CD4-positive, alpha-beta T cell treated with Interleukin-17A for 4 hours (primary cell): ENCODE results near the gene SLC13A1.

Source experiments
- DNase-seq: peaks from one replicate; pipeline ENCODE4 v3.0.0-alpha.2; 2020; ENCODE audit warnings: mixed read lengths

Gene SLC13A1

DNA sequence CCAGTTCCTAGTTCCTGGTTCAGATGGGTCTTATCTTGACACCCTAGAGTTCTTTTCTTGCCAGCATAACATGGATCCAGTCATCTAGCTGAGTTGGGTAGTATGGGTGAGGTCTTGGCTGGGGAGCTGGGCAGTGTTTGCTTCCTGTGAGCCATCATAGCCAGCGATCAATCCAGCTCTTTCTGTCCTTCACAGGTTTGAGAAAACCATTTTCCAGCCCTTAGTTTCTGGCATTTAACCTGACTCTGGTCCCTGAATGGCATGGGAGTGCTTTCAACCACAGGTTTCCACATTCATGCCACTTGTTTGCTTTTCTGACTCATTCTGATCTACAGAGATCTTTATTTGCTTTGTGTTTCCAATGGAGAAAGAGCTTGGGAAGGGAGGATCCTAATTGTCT lies 8.6 kb downstream of the SLC13A1 start:
- DNase-seq = no peak

DNA sequence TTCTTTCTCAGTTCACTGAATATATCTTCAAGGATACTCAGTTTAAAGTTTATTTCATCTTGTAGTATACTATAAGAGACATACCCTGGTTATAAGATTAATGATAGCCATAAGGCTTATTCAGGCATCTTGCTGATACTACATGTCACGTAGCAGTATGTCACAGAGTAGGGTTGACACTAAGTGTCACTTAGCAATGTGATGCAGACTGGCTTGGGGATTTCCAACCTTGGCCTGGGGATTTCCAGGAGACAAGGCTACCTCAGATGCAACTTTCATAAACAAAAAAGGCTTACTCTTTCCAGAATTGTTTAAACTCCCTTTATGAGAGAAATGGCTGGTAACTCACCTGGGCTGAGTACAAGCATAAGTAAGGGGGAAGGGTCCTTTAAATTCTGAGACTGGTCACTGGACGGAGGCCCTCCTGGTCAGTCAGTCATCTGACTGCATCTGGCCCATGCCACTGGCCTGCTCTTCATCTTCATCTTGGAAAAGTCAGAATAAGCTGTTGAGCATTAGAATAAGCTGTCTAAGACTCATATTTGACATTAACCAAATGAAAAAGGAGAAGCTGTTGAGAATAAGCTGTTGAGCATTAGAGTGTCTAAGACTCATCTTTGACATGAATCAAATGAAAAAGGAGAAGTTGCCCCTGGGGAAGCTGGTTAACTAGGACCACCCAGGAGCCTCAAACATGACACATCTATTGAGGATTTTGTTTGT lies 9.5 kb downstream of the SLC13A1 start:
- DNase-seq = no peak

DNA sequence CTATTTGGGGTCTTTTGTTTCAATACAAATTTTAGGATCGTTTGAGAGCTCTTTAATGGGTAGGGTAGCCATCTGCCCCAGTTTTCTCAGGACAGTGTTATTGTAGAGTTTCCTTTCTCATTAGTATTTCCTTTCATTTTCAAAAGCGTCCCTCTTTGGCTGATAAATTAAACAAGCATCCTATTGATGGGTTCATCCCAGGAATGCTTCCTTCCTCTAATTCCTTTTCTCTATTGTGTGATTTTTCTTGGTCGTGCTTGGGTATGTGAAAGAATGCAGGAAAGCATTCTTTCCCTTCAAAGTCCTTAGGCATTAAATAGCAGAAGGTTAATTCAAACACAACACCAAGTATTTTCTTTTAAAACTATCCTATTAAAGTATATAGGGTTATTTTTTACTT lies 14.0 kb downstream of the SLC13A1 start:
- no peak for DNase-seq

DNA sequence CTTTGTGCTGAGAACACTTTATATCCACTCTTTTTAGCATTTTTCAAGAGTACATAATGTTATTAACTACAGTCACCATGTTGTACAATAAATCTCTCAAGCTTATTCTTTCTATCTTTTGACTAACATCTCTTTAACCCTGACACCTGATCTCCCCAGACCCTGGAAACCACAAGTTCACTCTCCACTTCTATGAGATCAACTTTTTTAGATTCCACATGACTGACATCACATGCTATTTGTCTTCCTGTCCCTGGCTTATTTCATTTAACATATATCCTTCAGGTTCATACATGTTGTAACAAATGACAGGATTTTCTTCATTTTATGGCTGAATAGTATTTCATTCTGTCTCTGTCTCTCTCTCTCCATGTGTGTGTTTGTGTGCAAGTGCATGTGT lies 15.5 kb downstream of the SLC13A1 start:
- no peak for DNase-seq

DNA sequence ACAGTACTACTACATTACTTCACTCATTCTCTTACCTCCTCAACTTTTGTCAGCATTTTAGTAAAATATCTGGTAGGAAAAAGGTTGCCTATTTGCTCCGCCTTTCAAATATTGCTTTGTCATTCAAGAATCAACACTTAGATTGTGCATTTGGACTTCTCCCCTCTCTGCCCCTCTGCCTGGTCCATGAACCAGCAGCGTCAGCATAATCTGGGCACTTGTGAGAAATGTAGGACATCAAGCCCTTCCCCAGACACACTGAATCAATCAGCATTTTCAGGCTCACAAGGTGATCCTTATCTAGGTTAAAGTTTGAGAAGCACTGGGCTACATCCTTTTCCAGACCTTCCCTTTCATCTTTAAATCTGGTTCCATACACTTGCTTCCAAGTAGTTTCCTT lies 16.3 kb downstream of the SLC13A1 start:
- DNase-seq = no peak

DNA sequence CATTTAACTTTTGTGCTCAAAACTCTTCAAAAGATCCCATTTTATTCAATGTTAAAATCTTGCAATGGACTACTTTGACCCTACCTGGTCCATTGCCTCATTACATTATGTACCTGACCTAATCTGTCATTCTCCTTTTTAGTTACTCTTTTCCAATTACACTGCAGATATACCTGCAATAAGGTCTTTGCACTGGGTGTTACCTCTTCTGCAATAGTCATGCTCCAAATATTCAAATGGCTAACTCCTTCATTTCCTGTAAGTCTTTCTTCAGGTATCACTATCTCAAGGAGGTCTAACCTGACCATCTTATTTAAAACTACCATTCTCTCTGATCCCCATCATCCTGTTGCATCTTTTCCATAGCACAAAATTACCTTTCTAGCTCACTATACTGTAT lies 22.3 kb downstream of the SLC13A1 start:
- no peak for DNase-seq

DNA sequence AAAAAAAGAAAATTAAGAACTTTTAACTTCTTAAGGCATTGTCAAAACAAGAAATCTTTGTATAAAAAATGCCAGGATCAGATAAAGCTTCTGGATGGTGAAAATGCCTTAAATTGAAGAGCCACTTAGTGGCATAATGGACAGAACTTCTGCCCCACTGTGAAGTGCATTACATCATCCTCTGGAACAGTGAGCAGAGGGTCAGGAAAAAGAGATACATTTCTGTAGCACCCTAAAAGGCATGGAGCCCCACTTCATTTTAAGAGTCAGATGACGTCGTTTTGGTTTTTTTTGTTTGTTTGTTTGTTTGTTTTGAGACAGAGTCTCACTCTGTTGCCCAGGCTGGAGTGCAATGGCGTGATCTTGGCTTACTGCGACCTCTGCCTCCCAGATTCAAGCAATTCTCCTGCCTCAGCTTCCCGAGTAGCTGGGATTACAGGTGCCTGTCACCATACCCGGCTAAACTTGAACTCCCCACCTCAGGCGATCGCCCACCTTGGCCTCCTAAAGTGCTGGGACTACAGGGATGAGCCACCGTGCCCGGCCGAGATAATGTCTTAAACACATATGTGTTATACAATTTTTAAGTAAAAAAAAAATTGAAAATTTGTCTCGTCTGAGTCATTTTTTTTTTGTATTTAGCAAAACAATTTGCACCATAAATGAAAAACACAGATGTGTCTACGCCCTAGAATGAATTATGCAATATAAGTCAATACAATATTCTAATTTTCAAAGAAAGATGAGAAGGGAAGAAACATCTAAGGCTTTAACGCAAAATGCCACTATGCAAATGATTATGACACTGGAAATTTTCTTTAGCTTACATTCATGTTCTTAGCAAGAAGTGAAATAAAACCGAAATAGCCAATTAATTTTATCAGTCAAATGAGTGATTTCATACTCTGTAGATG lies 29.2 kb downstream of the SLC13A1 start:
- DNase-seq = no peak

DNA sequence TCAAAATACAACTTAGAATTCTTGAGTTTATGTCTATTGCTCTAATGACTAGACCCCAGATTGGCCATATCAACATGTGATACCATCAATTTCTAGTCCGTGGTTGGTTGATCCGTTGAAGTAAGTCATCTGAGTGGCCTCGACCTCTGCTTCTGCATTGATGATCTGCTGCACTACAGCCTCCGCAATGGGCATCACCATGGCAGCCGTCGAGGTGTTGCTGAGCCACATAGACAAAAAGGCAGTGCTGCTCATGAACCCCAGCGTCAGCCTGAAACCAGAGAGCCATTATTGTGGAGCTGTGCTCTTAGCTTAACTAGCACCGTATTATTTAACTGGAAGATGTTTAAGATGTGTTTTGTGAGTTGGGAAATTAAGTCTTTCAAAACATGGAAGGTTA lies 30.7 kb downstream of the SLC13A1 start:
- DNase-seq = no peak

DNA sequence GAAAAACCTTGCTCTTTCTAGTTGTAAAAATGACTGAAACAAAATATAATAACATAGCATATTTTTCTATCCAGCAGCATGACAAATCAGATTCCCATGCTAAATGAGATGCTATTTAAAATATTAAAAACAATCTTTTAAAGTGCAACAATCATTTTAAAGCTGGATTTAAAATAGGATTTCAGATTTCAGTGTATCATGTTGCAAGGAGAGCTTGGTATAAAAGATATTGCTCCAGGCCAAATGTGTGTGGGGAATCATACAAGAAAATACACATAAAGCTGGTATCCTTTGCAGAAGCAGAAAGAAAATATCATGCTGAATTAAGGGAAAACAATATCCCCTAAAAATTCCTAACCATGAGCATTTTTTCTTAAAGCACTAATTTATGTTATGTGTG lies 42.2 kb downstream of the SLC13A1 start:
- no peak for DNase-seq

DNA sequence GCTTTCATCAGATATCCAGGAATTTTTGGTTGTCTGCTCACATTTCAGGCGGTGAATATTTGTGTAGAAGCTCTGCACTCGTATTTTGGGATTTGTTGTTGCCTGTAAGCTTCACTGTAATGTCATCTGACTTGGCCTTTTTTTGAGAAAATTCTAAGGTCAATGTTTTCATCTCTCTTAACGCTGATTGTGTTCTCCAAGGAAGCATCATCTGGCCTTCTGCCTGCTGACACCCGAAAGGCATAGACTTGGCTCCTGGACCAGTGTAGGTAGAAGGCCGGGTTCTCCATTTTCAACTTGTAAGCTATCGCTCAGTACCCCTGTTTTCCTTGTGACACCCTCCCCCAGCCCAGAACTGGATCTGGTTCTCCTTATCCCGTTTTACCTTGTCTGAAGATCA lies 44.2 kb downstream of the SLC13A1 start:
- DNase-seq = no peak

DNA sequence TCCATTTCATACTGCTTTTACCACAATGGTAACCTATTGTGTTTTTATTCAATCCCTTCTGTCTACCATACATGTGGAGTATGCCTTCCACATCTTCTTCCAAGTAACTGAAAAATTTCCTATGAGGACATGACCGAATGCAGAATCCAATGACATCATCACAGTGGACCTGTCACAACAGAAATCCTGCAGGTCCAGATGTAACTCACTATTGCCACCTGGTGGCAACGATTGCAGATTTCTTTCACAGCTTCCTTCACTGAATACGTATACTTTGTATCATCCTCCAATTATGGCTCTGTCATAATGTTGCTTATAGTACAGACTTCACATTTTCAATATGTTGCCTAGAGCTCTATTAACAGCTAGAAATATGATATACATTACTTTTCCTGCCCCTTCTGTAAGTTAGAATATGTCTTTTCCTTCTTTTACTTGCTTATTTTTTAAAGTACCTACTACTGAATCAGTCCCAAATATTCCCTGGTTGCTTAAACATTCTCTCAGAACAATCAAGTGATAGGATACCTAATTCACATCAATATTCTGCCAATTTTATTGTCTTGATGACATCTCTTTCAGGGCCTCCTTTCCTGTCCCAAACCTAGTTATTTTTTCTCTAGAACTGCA lies 45.4 kb downstream of the SLC13A1 start:
- DNase-seq = peak; percentile 15

DNA sequence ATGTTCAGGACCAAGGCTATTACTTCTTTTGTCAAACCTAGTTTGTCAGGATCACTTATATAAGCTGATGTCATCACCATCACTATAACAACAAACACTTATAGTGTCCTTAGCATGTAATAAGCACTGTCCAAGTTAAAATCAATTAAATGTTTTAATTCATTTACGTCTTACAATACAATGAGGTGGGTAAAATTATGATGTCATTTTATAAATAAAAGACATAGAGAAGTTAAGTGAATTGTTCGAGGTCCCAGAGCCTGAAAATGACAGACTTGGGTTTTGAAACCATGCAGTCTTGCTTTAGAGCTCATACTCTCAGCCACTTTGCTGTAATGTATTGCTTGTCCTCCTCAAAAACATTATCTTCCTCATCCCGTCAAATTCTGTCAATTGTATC lies 48.3 kb downstream of the SLC13A1 start:
- no peak for DNase-seq

DNA sequence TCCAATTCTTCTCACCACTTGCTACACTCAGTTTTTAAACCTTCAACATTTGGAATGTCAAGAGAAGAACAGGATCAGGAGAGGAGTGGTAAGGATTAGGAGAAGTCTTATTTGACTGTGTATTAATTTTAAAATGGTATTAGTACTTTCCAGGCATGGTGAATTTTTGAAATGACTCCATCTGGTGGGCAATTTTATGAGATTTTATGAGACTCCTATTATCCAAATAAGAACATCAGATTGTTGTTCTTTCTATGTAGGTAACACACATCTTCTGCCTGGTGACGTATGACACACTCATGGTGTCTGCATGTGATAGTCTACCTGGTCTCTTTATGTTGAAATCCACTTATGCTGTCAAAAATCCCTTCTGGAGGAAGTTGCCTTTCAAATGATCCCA lies 51.0 kb downstream of the SLC13A1 start:
- no peak for DNase-seq

DNA sequence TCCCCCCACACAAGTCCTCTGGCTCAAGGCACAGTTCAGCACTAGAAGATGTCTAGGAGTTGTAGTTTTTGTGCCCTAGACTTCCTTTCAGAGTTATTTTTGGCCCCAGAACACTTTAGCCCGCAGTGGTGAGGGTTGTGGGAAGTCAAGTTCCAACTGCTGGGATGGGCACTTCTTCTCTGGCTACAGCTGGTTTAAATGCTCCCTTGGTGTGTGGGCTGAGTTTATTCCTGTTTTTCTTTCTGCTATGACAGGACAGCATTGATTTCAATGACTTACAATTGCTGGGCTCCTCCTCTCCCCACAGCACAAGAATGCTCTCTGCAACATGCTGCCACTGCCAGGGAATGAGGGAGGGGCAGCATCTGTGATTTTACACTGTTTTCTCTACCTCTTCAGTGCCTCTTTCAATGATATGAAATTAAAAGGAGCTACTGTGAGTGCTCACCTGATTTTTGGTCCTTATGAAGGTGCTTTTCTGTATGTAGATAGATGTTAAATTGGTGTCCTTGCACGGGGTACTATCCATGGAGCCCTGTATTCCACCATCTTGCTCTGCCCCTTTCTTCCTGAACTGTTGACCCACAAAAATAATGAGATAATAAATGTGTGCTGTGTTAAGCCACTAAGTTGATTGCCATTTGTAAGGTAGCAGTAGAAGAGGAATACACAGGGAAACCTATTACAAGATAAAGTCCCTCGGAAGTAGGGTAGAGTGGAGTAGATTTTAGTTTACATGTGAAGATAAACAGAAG lies 56.3 kb downstream of the SLC13A1 start:
- no peak for DNase-seq

DNA sequence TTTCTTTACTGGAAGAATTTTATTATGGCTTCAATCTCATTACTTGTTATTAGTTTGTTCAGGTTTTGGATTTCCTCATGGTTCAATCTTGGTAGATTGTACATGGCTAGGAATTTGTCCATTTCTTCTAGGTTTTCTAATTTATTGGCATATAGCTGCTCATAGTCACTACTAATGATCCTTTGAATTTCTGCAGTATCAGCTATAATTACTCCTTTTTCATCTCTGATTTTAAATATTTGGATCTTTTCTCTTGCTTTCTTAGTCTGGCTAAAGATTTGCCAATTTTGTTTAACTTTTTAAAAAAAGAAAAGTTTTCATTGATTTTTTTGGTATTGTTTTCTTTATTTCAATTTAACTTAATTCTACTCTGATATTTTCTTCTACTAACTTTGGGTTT lies 59.2 kb downstream of the SLC13A1 start:
- no peak for DNase-seq

DNA sequence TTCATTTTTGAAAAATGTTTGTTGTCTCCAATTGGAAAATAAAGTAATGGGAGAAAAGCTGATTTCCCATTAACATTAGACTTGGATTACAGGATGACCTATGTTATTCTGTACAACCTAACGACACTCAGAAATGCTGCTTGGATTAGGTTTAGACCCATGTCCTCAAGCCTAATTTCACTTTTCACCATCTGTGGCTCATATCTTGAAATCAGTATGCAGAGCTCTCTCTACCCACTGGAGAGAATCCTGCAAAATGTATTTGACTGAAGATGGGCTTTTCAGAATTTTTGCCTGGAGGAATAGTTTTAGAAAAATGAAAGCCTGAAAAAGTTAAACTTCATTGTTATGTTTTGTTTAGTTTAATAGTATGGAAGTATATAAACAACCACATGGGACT lies 63.8 kb downstream of the SLC13A1 start:
- no peak for DNase-seq

DNA sequence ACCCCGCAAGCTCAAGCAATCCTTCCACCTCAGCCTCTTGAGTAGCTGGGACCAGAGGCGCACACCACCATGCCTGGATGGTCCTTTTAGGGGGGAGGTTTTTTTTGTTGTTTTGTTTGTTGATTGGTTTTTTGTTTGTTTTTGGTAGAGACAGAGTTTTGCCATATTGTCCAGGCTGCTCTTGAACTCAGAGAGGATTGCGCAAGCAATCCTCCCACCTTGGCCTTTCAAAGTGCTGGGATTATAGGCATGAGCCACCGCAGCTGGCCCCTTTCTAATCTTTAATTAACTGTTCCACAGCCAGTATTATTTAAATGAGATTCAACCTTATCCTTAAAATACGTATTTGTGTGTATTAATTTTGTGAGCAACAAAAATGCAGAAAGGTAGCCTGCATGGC lies 65.8 kb downstream of the SLC13A1 start:
- DNase-seq = no peak

DNA sequence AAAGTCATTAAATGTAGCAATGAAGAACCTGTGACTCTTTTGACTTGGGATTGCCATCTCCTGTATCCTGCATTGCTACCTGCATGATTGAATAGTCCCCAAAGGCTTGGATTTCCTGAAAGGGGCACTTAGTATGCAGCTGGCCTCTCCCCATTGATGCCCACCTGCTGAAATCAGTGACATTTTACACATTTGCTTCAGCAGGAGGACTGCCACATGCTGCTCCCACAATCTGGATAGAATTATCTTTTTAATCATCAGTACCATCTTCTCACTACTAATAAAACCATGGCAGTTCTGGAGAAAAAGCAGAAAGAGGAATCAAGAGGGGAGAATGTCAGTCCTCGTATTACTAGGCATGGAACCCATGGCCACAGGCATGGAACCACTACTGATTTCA lies 67.8 kb downstream of the SLC13A1 start:
- no peak for DNase-seq

DNA sequence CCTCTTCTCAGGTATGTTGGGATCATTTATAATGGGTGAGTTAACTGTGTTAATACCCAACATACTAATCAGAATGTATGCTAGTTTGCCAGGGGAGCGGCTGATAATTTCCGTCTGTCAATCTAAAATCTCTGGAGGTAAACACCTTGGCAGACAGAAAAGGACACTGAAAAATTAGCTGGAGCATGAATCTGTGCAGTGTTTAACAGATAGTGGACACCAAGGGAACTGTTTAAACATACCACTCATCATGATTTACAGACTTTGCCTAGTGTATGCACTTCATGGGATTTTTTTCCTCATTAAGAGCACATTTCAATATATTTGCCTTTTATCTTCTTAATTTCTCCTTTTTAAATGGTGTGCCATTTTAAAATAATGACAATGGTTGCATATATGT lies 68.2 kb downstream of the SLC13A1 start:
- DNase-seq = no peak

DNA sequence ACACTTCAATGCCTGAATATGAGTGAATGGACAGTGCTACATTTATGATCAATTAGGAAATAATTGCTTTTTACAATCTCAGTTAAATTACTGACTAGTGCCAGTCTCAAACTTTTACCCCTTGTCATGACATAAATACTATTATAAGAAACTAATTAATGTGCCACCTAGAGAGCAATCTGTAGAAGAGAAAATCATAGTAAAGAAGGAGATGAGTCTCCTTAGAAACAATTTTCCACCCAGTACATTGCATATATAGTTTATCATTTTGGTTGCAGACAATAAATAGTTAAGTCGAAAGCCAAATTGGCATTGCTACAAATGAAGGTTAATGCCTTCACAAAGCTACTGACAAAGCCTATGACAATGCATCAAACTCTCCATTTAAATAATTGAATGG lies 68.6 kb downstream of the SLC13A1 start:
- DNase-seq = no peak

DNA sequence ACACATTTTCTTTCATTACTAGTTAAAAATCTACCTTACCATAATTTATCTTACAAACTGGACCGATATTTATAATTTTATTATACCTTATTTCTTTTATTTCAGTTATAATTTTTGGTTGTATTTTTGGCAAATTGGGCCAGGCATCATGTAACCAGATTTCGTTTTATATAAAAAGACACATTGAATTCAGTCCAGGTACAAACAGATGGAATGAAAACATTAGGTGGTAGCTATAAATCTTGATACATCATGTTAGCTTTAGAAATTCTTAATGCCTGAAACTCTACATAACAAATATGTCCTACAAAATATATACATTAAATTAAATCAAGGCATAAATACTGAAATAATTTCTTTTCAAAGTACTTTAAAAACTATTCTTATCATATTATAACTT lies 73.1 kb downstream of the SLC13A1 start:
- no peak for DNase-seq

DNA sequence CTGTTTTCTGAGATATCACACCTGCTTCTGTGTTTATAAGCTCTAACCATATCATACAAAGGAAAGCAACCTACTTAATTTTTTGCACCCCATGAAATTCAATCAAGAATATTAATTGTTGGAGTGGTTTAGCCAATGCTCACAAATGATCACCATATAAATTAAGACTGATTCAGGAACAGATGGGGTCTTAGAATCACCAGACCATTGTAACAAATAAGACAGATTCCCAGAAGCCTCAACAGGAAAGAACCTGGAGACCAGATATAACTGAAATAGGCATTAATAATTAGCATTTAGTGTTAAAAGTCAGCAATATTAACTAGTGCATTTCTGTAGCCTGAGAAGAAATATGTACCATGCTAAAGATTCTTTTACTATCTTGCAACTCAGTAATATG lies 73.6 kb downstream of the SLC13A1 start:
- DNase-seq = no peak

DNA sequence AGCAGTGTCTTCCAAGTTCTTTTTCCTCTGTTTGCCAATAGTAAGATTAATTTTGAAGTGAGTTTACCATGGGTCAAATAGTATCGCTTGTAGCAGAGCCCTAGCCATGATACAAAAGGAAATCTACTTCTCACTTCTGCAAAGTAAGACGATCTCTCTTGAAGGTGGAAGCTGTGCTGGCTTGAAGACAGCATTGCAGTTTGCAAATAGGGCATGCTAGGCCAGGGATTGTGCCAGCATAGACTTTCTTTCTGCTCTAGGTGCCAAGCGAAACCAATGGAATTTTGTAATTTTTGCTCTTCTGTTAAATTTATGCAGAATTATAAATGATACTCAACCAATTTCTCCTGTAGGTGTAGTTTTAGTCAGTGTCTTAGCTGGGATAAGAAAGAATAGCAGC lies 74.5 kb downstream of the SLC13A1 start:
- no peak for DNase-seq
